ENCODE results near the gene NAV3. TPM values are rescaled to one million over a fixed set of nuclear protein-coding genes. Genes with fewer than 3 reads are reported as not detected.

Gene NAV3
- total RNA-seq, 2 donors from 2014 or later = 0.20 to 1.9 TPM

DNA sequence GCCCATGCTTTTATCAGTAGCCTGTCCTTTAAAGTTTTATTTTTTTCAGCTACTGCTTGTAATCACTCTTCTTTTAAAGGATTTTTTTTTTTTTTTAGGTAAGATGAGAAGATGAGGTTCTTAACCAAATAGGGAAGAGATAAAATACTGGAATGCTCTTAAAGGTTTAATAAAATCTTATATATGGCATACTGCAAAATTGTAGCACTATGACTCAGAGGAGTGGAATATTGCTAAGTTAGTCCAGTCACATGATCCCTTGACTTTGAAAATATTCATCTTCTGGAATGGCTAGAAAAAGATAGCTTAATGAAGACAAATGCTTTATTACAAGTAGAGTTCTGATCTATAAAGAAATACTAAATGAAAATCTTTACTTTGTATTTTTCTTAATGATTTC is 116.6 kb downstream of the NAV3 start:
- no peak for DNase-seq
- Histone ChIP-seq H3K9me3 (ENCODE audit: control insufficient read depth, low read length) (no peaks in the 10 kb centered on the region), H3K4me3 (ENCODE audit: low read length) (no peak overlapping the region), H3K4me1 (ENCODE audit: control insufficient read depth, insufficient read depth, low read length) (no peaks in the 10 kb centered on the region), H3K27ac (ENCODE audit: low read depth, low read length) (no peak overlapping the region), H3K9ac (ENCODE audit: extremely low read depth, low read length, poor library complexity, severe bottlenecking) (no peak overlapping the region), H3K36me3 (ENCODE audit: control insufficient read depth, insufficient read depth, low read length) (no peaks in the 10 kb centered on the region), H3K27me3 (ENCODE audit: control insufficient read depth, insufficient read depth, low read length, poor library complexity, severe bottlenecking) (no peaks in the 10 kb centered on the region)
- no peaks in the 10 kb centered on the region for H3K27me3 Mint-ChIP-seq (ENCODE audit: insufficient read depth)
- H3K4me3 Mint-ChIP-seq = no peak overlapping the region
- H3K27ac Mint-ChIP-seq = no peak overlapping the region
- H3K4me1 Mint-ChIP-seq = no peaks in the 10 kb centered on the region
- TF ChIP-seq, protein P1, sequence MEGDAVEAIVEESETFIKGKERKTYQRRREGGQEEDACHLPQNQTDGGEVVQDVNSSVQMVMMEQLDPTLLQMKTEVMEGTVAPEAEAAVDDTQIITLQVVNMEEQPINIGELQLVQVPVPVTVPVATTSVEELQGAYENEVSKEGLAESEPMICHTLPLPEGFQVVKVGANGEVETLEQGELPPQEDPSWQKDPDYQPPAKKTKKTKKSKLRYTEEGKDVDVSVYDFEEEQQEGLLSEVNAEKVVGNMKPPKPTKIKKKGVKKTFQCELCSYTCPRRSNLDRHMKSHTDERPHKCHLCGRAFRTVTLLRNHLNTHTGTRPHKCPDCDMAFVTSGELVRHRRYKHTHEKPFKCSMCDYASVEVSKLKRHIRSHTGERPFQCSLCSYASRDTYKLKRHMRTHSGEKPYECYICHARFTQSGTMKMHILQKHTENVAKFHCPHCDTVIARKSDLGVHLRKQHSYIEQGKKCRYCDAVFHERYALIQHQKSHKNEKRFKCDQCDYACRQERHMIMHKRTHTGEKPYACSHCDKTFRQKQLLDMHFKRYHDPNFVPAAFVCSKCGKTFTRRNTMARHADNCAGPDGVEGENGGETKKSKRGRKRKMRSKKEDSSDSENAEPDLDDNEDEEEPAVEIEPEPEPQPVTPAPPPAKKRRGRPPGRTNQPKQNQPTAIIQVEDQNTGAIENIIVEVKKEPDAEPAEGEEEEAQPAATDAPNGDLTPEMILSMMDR (conservative IDR thresholded peaks at IDR 0.05) = no peak
- no peaks in the 10 kb centered on the region for H3K36me3 Mint-ChIP-seq (ENCODE audit: low read depth)
- H3K9me3 Mint-ChIP-seq = no peaks in the 10 kb centered on the region

DNA sequence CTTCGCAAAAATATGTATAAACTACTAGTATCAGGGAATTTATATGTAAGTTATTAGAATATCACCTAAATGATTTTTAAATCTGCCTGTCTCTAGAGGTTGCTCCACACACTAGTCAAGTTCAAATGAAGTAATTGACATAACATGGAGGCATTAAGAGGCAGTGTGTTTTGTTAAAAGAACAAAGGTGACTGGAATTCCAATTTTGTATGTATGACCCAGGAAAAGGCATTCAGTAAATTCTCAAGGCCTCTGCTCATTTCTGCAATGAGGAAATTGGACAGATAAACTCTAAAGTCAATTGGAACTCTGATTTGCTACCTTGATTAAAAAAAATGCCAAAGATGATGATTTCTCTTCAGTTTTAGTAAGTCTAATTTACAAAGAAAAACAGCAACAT is 117.1 kb downstream of the NAV3 start:
- no peaks in the 10 kb centered on the region for H3K9me3 Mint-ChIP-seq
- H3K27ac ChIP-seq (ENCODE audit: low read depth, low read length) = no peak overlapping the region

DNA sequence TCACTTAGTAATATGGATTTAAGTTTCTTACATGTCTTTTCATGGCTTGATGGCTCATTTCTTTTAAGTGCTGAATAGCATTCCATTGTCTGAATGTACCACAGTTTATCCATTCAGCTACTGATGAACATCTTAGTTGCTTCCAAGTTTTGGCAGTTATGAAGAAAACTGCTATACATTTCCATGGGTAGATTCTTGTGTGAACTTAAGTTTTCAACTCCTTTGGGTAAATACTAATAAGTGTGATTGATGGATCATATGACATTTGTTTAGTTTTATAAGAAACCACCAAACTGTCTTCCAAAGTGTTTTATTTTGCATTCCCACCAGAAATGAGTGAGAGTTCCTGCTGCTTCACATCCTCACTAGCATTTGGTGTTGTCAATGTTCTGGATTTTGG is 119.2 kb downstream of the NAV3 start:
- no peak for DNase-seq
- H3K27me3 Mint-ChIP-seq (ENCODE audit: insufficient read depth) = no peaks in the 10 kb centered on the region
- no peaks in the 10 kb centered on the region for H3K9me3 ChIP-seq (ENCODE audit: control insufficient read depth, low read length)
- H3K27me3 ChIP-seq (ENCODE audit: control insufficient read depth, insufficient read depth, low read length, poor library complexity, severe bottlenecking) = no peaks in the 10 kb centered on the region
- H3K4me1 Mint-ChIP-seq = no peaks in the 10 kb centered on the region
- no peaks in the 10 kb centered on the region for H3K4me1 ChIP-seq (ENCODE audit: control insufficient read depth, insufficient read depth, low read length)
- no peaks in the 10 kb centered on the region for H3K36me3 Mint-ChIP-seq (ENCODE audit: low read depth)
- H3K9me3 Mint-ChIP-seq = no peaks in the 10 kb centered on the region
- H3K27ac Mint-ChIP-seq = no peak overlapping the region
- no peaks in the 10 kb centered on the region for H3K36me3 ChIP-seq (ENCODE audit: control insufficient read depth, insufficient read depth, low read length)
- TF ChIP-seq, protein P1 (conservative IDR thresholded peaks at IDR 0.05) = no peak
- no peak overlapping the region for H3K9ac ChIP-seq (ENCODE audit: extremely low read depth, low read length, poor library complexity, severe bottlenecking)
- H3K27ac ChIP-seq (ENCODE audit: low read depth, low read length) = no peak overlapping the region
- H3K4me3 ChIP-seq (ENCODE audit: low read length) = no peak overlapping the region
- no peak overlapping the region for H3K4me3 Mint-ChIP-seq

More for the DNA sequence above, 117.1 kb downstream of the NAV3 start:
- Mint-ChIP-seq H3K36me3 (ENCODE audit: low read depth) (no peaks in the 10 kb centered on the region), H3K27ac (no peak overlapping the region), H3K27me3 (ENCODE audit: insufficient read depth) (no peaks in the 10 kb centered on the region), H3K4me3 (no peak overlapping the region), H3K4me1 (no peaks in the 10 kb centered on the region)
- no CpG with 5 or more reads among the region's 1 CpG for WGBS, 2 experiments (ENCODE audit: insufficient coverage in 1 of 2, insufficient read length in 1 of 2)
- Histone ChIP-seq H3K36me3 (ENCODE audit: control insufficient read depth, insufficient read depth, low read length) (no peaks in the 10 kb centered on the region), H3K9ac (ENCODE audit: extremely low read depth, low read length, poor library complexity, severe bottlenecking) (no peak overlapping the region), H3K4me1 (ENCODE audit: control insufficient read depth, insufficient read depth, low read length) (no peaks in the 10 kb centered on the region), H3K27me3 (ENCODE audit: control insufficient read depth, insufficient read depth, low read length, poor library complexity, severe bottlenecking) (no peaks in the 10 kb centered on the region), H3K4me3 (ENCODE audit: low read length) (no peak overlapping the region), H3K9me3 (ENCODE audit: control insufficient read depth, low read length) (no peaks in the 10 kb centered on the region)
- TF ChIP-seq, protein P1 (conservative IDR thresholded peaks at IDR 0.05) = no peak
- DNase-seq = no peak
